Body of pancreas (tissue), 4 donors: Measurements from ENCODE around the gene TMEM134.

Experiments used
- CTCF ChIP-seq, 7 experiments: fragments of 450-650 bp in 4 of 7; fragments of 200-600 bp in 3 of 7; sonication (generic) in 3 of 7; IDR thresholded peaks; one replicate each; pipeline ENCODE4 v1.5.1; 2016 to 2019; ENCODE audit warnings: antibody characterized with exemption in 7 of 7
- POLR2A ChIP-seq, 3 donors: fragments of 450-650 bp; IDR thresholded peaks; one replicate each; pipeline ENCODE4 v1.6.1; 2016; ENCODE audit warnings: antibody characterized with exemption in 3 of 3, mild to moderate bottlenecking in 2 of 3

GRCh38 chr11:67458266-67458665 lies 10.8 kb downstream of the TMEM134 start:
- TF ChIP-seq CTCF (IDR thresholded peaks at IDR 0.05) (no peak), POLR2A (IDR thresholded peaks at IDR 0.05) (no peak)
